AG08395 (cell line): ENCODE measurements around the gene PADI3.

Experiments used
- DNase-seq: peaks from one replicate; pipeline ENCODE4 v3.0.0; 2012; ENCODE audit warnings: mixed read lengths, low spot score

PADI3 gene

DNA sequence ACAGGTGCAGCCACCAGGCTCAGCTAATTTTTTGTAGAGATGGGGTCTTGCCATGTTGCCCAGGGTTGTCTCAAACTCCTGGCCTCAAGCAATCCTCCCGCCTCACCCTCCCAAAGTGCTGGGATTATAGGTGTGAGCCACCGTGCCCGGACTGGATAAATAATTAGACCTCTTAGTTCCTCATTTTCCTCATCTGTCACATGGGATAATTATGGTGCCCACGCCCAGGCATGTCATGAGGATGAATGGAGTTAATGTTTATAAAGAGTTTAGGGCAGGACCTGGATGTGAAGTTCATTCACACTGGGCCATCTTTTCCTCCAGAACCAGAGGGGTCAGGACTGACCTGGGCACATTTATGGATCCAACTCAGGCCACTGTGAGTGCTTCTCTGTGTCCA is 23.7 kb downstream of the PADI3 start:
- DNase-seq: no peak

DNA sequence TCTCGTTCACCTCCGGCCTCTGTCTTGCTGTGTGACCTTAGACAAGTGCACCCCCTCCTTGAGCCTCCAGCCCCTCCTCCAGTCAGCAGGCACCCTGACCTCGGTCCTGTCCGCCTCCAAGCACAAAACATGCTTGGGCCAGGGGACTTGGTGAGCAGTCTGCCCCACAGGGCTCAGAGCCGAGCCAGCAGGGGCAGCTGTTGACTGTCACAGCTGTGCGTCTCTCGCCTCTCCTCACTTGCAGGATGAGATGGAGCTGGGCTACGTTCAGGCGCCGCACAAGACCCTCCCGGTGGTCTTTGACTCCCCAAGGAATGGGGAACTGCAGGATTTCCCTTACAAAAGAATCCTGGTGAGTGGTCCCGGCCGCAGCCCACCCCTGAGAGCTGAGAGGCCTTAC is 24.2 kb downstream of the PADI3 start:
- DNase-seq: no peak

DNA sequence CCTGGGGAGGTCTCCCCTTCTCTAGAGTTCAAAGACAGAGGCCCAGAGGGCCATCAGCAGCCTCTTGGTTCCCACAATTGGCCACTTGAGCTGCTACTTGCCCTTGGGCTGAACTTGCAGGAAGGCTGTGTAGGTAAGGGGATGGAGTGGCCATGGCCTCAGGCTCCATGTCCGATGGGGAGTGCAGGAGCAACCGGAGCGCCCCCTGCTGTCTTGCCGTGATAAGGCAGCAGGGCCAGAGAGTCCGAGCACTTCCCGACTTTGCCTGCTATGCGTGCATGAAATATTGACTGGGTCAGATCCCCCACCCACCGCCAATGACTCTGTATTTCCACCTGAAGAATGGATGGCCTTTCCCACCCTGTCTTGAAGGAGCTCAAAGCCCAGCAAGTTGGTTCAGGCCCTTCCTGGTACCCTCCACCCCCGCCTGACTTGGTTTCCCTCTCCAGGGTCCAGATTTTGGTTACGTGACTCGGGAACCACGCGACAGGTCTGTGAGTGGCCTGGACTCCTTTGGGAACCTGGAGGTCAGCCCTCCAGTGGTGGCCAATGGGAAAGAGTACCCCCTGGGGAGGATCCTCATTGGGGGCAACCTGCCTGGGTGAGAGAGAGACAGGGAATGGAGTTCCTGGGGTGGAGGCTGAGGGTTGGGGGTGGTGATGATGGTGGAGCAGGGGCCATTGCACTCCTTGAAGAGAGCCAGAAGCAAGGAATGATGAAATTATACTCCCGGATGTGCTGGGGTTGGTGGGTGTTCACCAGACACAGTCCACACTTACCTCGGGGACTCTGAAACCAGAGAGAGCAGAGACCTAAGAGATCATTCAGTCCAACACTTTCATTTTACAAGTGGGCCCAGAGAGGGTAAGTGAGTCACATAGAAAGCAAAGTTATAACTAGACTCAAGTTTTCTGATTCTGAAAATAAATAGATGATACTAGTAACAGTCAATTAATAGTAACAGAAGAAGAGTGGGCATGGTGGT is 25.6 kb downstream of the PADI3 start:
- peak; percentile 65 for DNase-seq

GRCh38 chr1:17276568-17276967 is 27.7 kb downstream of the PADI3 start:
- DNase-seq: peak; percentile 62

DNA sequence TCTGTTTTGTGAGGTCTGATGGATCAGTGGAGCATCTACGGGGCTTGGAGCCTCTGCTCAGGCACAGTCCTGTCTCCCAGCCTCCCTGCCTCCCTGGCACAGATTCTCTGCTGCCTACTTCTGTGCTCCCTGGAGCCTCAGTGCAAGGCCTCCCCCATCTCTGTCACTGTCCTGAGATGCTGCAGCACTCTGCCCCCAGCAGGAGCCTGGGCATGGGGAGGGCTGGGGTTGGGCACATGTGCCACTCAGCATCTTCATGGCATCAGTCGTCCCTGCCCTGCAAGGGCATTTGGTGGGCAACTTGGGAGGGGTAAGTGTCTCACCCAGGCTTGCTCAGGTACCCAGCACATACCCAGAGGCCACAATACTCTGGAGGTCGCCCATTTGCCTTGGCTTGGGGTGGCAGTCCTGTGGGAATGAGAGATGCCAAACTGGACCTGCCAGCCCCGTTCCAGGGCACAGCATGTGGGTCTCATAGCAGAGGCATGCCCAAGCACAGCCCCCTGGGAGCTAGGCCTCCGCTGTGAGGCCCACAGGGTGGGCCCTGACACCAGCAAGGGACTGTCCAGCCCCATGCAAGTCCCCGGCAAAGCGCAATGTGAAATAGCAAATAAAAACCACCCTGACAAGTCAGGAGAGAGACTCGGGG is 28.7 kb downstream of the PADI3 start:
- no peak for DNase-seq

GRCh38 chr1:17278996-17279830 is 30.3 kb downstream of the PADI3 start:
- DNase-seq: no peak

DNA sequence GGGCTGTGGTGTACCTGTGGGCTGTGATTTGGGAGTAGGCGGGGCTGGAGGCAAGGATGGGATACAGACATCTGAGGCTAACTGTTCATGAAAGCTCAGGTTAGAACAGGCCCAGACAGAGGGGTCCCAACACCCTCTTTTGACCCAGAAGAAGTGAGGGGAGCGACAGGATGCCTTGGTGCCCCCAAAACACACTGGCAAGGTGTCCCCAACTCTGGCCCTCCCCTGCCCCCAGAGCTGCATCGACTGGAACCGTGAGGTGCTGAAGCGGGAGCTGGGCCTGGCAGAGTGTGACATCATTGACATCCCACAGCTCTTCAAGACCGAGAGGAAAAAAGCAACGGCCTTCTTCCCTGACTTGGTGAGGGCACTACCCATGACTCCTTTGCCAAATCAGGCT is 31.5 kb downstream of the PADI3 start:
- no peak for DNase-seq

GRCh38 chr1:17280894-17281293 is 32.0 kb downstream of the PADI3 start:
- no peak for DNase-seq

GRCh38 chr1:17281775-17282181 is 32.9 kb downstream of the PADI3 start:
- DNase-seq: no peak

- DNase-seq: no peak
Observed at GRCh38 chr1:17282836-17283235, 33.9 kb downstream of the PADI3 start.

GRCh38 chr1:17286646-17287045 is 37.7 kb downstream of the PADI3 start:
- DNase-seq: no peak

DNA sequence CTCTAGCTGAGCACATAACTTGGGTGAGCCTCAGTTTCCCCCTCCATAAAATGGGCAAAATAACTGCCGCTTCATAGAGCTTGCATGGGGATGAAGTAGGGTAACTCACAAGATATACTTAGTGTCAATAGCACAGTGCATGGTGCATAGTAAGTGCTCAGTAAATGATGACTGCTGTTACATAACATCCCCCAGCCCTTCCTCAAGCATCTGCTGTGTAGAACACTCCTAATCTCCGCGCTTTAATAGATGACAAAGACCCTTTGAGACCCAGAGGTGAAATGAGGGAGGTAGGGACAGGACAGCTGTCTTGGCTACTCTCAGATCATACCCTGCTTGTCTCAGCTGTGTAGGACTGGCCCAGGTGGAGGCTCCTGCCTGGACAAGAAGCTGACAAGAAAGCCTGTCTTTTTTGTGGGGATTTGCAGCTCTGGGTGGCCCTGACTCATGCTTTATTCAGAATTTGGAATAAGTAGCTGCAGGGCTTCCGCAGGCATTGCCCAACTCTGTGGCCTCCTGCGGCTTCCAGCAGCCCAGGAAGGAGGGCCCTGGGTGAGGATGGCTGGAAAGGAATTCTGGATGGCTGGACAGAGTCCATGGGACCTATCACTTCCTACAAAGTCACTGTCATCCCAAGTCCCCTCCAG is 38.4 kb downstream of the PADI3 start:
- peak; percentile 92 for DNase-seq

GRCh38 chr1:17289721-17290120 is 40.8 kb downstream of the PADI3 start:
- peak; percentile 25 for DNase-seq

DNA sequence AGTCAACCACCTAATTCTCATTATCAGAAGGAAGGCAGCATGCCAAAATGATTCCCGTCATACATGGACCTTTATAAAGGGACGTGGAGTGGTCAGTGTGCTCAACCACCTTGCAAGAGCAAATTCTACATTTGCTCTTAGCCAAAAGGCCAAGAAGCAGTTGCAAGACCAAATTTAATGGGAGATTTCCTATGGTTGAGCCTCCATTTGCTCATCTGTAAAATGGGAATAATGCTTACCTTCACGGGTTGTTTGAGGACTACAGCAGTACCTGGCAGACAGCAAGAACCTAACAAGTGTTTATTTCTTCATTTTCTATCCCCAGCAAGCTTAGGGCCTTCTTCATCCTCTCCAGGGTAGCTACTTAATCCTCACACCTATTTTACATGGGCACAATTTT is 41.7 kb downstream of the PADI3 start:
- no peak for DNase-seq

GRCh38 chr1:17292299-17293160 is 43.6 kb downstream of the PADI3 start:
- DNase-seq: no peak

GRCh38 chr1:17293681-17294425 is 45.0 kb downstream of the PADI3 start:
- DNase-seq: no peak

- DNase-seq: no peak
Observed at GRCh38 chr1:17295292-17295691, 46.4 kb downstream of the PADI3 start.

DNA sequence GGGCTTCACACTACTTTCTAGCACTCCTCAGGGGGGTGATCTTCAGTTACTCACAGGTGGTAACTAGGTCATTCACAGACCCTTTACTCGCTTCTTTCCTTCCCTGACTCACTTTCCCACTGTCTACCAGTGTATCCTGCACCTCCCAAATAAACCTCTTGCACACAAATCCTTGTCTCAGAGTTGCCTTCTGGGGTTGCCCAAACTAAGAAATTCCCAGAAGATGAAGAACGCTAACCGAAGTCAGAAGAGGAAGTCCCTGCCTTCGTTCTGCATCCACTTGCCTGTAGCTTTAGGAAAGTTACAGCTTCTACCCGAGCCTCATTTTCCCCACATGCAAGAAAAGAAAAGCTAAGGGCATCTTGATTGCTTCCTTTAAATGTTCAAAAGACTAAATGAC is 47.2 kb downstream of the PADI3 start:
- no peak for DNase-seq

DNA sequence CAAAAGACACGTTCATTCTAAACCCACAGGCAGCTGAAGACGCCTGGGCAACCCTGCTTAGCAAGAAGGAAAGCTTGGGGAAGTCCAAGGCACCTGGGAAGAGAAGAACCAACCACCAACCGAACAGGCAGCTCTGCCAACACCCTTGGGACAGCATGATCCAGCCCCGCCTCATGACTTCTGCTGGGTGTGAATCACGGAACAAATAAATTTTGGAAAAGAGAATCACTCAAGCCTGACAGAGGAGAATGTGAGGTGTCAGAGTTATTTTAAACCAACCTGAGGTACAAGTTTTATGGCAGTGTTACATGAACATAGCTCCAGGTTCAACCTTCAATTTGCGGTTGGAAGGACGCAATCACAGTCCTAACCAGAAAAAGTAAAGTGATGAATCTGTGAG is 49.1 kb downstream of the PADI3 start:
- no peak for DNase-seq

DNA sequence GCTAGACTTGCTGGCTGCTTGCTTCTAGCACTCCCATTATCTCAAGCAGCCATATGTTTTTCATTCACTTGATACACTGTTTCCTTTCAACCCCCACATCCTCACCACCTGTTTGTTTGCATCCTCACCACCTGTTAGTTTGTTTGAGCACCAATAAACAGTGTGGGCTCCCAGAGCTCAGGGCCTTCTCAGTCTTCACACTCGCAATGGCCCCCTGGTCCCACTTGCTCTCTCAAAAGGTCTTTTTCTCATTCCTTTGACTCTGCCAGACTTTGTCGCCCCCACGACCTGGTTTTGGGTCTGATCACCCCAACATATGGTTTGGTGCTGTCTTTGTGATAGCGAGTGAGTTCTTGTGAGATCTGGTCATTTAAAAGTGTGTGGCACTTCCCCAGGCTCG is 52.9 kb downstream of the PADI3 start:
- DNase-seq: no peak
